ENCODE results near the gene RPAP3.

- TF ChIP-seq CTCF (IDR thresholded peaks at IDR 0.05) (no peak), EP300 (IDR thresholded peaks at IDR 0.05) (no peak), POLR2A (IDR thresholded peaks at IDR 0.05) (no peak)
These were observed 37.6 kb upstream of the RPAP3 start for GRCh38 chr12:47743311-47743860.

Data from ovary (tissue), 3 donors.